Activated T-helper 9 cell treated with anti-CD3 and anti-CD28 coated beads, Interleukin-2, amount 50 U/mL, for 16 hours (primary cell): Measurements from ENCODE around the gene RFNG.

Experiments
- DNase-seq: peaks from one replicate; pipeline ENCODE4 v3.0.0-alpha.2; 2020; ENCODE audit warnings: low read depth

RFNG gene

DNA sequence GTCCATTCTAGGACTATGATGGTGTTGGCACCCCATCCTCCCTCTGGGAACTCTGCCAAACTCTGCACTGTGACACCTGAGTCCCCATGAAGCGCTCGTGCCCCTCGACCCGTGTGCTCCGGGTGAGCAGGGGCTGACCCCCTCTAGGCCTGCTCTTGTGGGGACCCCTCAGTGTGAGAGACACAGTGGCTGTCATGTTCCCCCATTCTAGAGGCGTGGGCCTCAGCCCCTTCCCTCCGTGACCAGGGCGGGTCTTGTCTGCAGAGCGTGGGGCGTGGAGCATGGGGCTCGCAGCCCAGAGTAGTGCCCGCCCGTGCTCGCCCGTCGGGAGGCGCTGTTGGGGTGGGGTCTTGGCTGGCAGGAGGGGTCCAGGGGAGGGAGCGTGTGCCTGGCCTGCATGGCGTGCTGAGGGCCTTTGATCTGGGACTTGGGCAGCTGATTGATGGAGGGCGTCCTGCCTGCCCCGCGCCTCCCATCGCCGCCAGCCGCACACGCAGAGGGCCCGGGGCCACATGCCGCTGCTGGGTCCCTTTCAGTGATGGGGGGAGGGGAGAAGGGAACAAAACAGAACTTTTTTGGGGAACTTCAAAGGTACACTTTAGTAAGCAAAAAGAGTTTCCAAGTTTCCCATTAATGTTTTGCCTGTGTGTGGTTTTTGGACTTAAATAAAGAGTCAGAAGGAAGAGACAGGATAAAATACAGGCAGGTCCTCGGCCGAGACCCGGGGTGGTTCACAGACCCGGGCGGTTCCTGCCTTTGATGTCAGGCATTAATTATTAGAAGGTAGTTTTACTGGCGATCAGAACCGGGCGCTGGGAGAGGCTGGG lies 51.4 kb downstream of the RFNG start:
- no peak for DNase-seq

DNA sequence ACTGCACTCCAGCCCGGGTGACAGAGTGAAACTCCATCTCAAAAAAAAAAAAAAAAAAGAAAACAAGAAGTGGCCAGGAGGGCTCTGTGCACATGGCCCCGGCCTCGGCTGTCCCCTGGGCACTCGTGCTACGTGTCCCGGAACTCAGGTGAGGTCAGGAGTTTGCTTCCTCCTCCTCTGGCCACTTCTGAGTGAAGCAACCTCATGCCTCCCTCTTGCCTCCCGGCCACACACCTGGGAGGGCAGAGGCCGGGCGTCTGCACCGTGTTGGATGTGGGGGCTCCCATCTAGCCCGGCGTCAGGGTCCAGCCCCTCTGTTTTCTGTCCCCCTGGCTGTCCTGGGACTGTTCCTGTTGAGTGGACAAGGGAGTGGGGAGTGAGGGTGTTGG lies 52.0 kb downstream of the RFNG start:
- DNase-seq = no peak

GRCh38 chr17:81998691-81999438 lies 52.7 kb downstream of the RFNG start:
- DNase-seq = no peak

GRCh38 chr17:81998212-81998611 lies 53.4 kb downstream of the RFNG start:
- no peak for DNase-seq
